SU-DHL-6 (cell line): ENCODE measurements around the gene EXOC6.

Experiments
- H2AFZ ChIP-seq: fragments of 200-600 bp; sonication (generic); 2 replicates; pipeline ENCODE4 v1.6.1; 2014; ENCODE audit warnings: low read depth, mild to moderate bottlenecking, moderate library complexity, mixed read lengths, antibody characterized with exemption, low read length; ENCODE audit not compliant: severe bottlenecking
- H3F3A ChIP-seq: fragments of 200-600 bp; shearing (Covaris generic); 2 replicates; pipeline ENCODE4 v1.6.0; 2016; ENCODE audit warnings: antibody characterized with exemption, mild to moderate bottlenecking; ENCODE audit not compliant: insufficient read depth
- H3K27ac ChIP-seq: fragments of 200-600 bp; sonication (generic); 2 replicates; pipeline ENCODE4 v1.5.1; 2016; ENCODE audit warnings: low read depth, mild to moderate bottlenecking, low read length, moderate library complexity, mixed read lengths
- H3K27me3 ChIP-seq: fragments of 200-600 bp; sonication (generic), shearing (Covaris generic); 2 replicates; pipeline ENCODE4 v1.6.0; 2014; ENCODE audit warnings: mild to moderate bottlenecking, low read length
- H3K36me3 ChIP-seq: fragments of 200-600 bp; sonication (generic); 2 replicates; pipeline ENCODE4 v1.6.1; 2014; ENCODE audit warnings: mild to moderate bottlenecking, low read length, mixed read lengths
- H3K4me2 ChIP-seq: fragments of 300-600, 200-600 bp; shearing (Covaris generic), sonication (generic); 2 replicates; pipeline ENCODE4 v1.6.0; 2014; ENCODE audit warnings: low read length, low read depth, mild to moderate bottlenecking; ENCODE audit not compliant: poor library complexity, severe bottlenecking
- H3K4me3 ChIP-seq: fragments of 200-600 bp; sonication (generic); 2 replicates; pipeline ENCODE4 v1.5.1; 2014; ENCODE audit warnings: antibody characterized with exemption, low read length, mild to moderate bottlenecking, mixed read lengths; ENCODE audit not compliant: insufficient read depth, poor library complexity, severe bottlenecking
- H3K79me2 ChIP-seq: fragments of 200-600 bp; sonication (generic); 2 replicates; pipeline ENCODE4 v1.6.1; 2014; ENCODE audit warnings: mild to moderate bottlenecking, low read length, moderate library complexity; ENCODE audit not compliant: insufficient read depth
- H3K9ac ChIP-seq: fragments of 200-600 bp; sonication (generic); 2 replicates; pipeline ENCODE4 v1.7.0; 2014; ENCODE audit warnings: mild to moderate bottlenecking, low read length
- H3K9me2 ChIP-seq: fragments of 200-600 bp; sonication (generic); replicated peaks from 2 replicates; pipeline ENCODE4 v1.6.1; 2014; ENCODE audit warnings: low read length; ENCODE audit not compliant: insufficient read depth
- H3K9me3 ChIP-seq: fragments of 200-600 bp; sonication (generic); 2 replicates; pipeline ENCODE4 v1.6.1; 2014; ENCODE audit warnings: low read length, mixed read lengths; ENCODE audit not compliant: insufficient read depth
- H4K20me1 ChIP-seq: fragments of 200-600 bp; sonication (generic); 2 replicates; pipeline ENCODE4 v1.6.1; 2014; ENCODE audit warnings: low read depth, mild to moderate bottlenecking, antibody characterized with exemption, low read length, moderate library complexity, mixed read lengths
- CTCF ChIP-seq: fragments of 200-600 bp; sonication (generic); IDR thresholded peaks from one replicate; pipeline ENCODE4 v1.5.1; 2017; ENCODE audit warnings: antibody characterized with exemption, mild to moderate bottlenecking, low read length, moderate library complexity; ENCODE audit not compliant: insufficient read depth, poor library complexity, severe bottlenecking
- EZH2phosphoT487 ChIP-seq: fragments of 200-600 bp; sonication (generic), shearing (Covaris generic); conservative IDR thresholded peaks from 2 replicates; pipeline ENCODE4 v1.6.1; 2018; ENCODE audit warnings: mild to moderate bottlenecking, antibody characterized with exemption, low read length, moderate library complexity, mixed read lengths

Gene EXOC6

GRCh38 chr10:93026072-93026471 is 177.8 kb downstream of the EXOC6 start:
- no peaks in the 10 kb centered on the region for H3K9me2 ChIP-seq
- H3K27me3 ChIP-seq: no peaks in the 10 kb centered on the region
- no peaks in the 10 kb centered on the region for H4K20me1 ChIP-seq
- H3K9ac ChIP-seq: no peak overlapping the region
- no peak overlapping the region for H3K4me3 ChIP-seq
- H3K36me3 ChIP-seq: no peaks in the 10 kb centered on the region
- no peak overlapping the region for H3K27ac ChIP-seq
- no peak overlapping the region for H2AFZ ChIP-seq
- no peaks in the 10 kb centered on the region for H3F3A ChIP-seq
- no peaks in the 10 kb centered on the region for H3K9me3 ChIP-seq
- no peaks in the 10 kb centered on the region for H3K79me2 ChIP-seq
- H3K4me2 ChIP-seq: no peak overlapping the region
- TF ChIP-seq CTCF (no peak), EZH2phosphoT487 (no peak)

- no peaks in the 10 kb centered on the region for H3K79me2 ChIP-seq
- no peak overlapping the region for H2AFZ ChIP-seq
- no peak overlapping the region for H3K4me3 ChIP-seq
- H4K20me1 ChIP-seq: no peaks in the 10 kb centered on the region
- TF ChIP-seq CTCF (no peak), EZH2phosphoT487 (no peak)
- no peak overlapping the region for H3K9ac ChIP-seq
- H3F3A ChIP-seq: no peaks in the 10 kb centered on the region
- no peak overlapping the region for H3K27ac ChIP-seq
- no peaks in the 10 kb centered on the region for H3K9me2 ChIP-seq
- no peak overlapping the region for H3K4me2 ChIP-seq
- H3K9me3 ChIP-seq: no peaks in the 10 kb centered on the region
- H3K27me3 ChIP-seq: no peaks in the 10 kb centered on the region
- no peaks in the 10 kb centered on the region for H3K36me3 ChIP-seq
Measured at GRCh38 chr10:93027508-93027907, 179.2 kb downstream of the EXOC6 start.

- Histone ChIP-seq H3K79me2 (no peaks in the 10 kb centered on the region), H4K20me1 (no peaks in the 10 kb centered on the region), H3K27ac (no peak overlapping the region), H3K4me2 (no peak overlapping the region), H2AFZ (no peak overlapping the region), H3K9me3 (no peaks in the 10 kb centered on the region), H3K4me3 (no peak overlapping the region), H3K9me2 (no peaks in the 10 kb centered on the region), H3K9ac (no peak overlapping the region), H3F3A (no peaks in the 10 kb centered on the region), H3K36me3 (no peaks in the 10 kb centered on the region), H3K27me3 (no peaks in the 10 kb centered on the region)
- TF ChIP-seq EZH2phosphoT487 (no peak), CTCF (no peak)
Measured at GRCh38 chr10:93028883-93029282, 180.6 kb downstream of the EXOC6 start.
